Loucy (cell line): ENCODE data around the gene DNAAF8.

Experiments used
- H2AFZ ChIP-seq: fragments of 200-600 bp; sonication (generic); 2 replicates; pipeline ENCODE4 v1.6.0; 2016; ENCODE audit warnings: antibody characterized with exemption, mild to moderate bottlenecking, low read length, moderate library complexity
- H3F3A ChIP-seq: fragments of 200-600 bp; 2 replicates; pipeline ENCODE4 v1.6.0; 2016; ENCODE audit warnings: antibody characterized with exemption, low read depth, mild to moderate bottlenecking
- H3K27me3 ChIP-seq: fragments of 200-600 bp; sonication (generic); 2 replicates; pipeline ENCODE4 v1.6.1; 2014; ENCODE audit warnings: low read length, mild to moderate bottlenecking; ENCODE audit not compliant: insufficient read depth, poor library complexity, severe bottlenecking
- H3K36me3 ChIP-seq: fragments of 200-600 bp; sonication (generic); 2 replicates; pipeline ENCODE4 v1.6.1; 2016; ENCODE audit warnings: low read length; ENCODE audit not compliant: insufficient read depth
- H3K4me1 ChIP-seq: fragments of 200-600 bp; sonication (generic); 2 replicates; pipeline ENCODE4 v1.5.1; 2014; ENCODE audit warnings: low read length, mild to moderate bottlenecking; ENCODE audit not compliant: insufficient read depth, poor library complexity, severe bottlenecking
- H3K4me2 ChIP-seq: fragments of 200-600 bp; sonication (generic); 2 replicates; pipeline ENCODE4 v1.6.0; 2014; ENCODE audit warnings: antibody characterized with exemption, low read length, low read depth, mild to moderate bottlenecking; ENCODE audit not compliant: poor library complexity, severe bottlenecking
- H3K4me3 ChIP-seq: fragments of 200-600 bp; sonication (generic); 2 replicates; pipeline ENCODE4 v1.5.1; 2014; ENCODE audit warnings: low read length, mild to moderate bottlenecking, mixed read lengths; ENCODE audit not compliant: poor library complexity, severe bottlenecking
- H3K79me2 ChIP-seq: fragments of 200-600 bp; sonication (generic); 2 replicates; pipeline ENCODE4 v1.6.1; 2014; ENCODE audit warnings: low read length; ENCODE audit not compliant: insufficient read depth
- H3K9ac ChIP-seq: fragments of 200-600 bp; sonication (generic); 2 replicates; pipeline ENCODE4 v1.6.0; 2014; ENCODE audit warnings: mild to moderate bottlenecking, low read depth, low read length, moderate library complexity; ENCODE audit not compliant: poor library complexity, severe bottlenecking
- H3K9me2 ChIP-seq: fragments of 200-600 bp; sonication (generic); replicated peaks from 2 replicates; pipeline ENCODE4 v1.6.1; 2016; ENCODE audit warnings: low read depth, low read length, mixed read lengths
- H3K9me3 ChIP-seq: fragments of 200-600 bp; sonication (generic); 2 replicates; pipeline ENCODE4 v1.6.1; 2014; ENCODE audit warnings: mild to moderate bottlenecking, antibody characterized with exemption, low read length, low read depth; ENCODE audit not compliant: insufficient read depth
- H4K20me1 ChIP-seq: fragments of 200-600 bp; sonication (generic); 2 replicates; pipeline ENCODE4 v1.6.0; 2014; ENCODE audit warnings: antibody characterized with exemption, low read length, mild to moderate bottlenecking; ENCODE audit not compliant: insufficient read depth, poor library complexity, severe bottlenecking
- CTCF ChIP-seq: fragments of 200-600 bp; sonication (generic); conservative IDR thresholded peaks from 2 replicates; pipeline ENCODE4 v1.5.1; 2014; ENCODE audit warnings: mild to moderate bottlenecking, antibody characterized with exemption, low read length
- EZH2phosphoT487 ChIP-seq: fragments of 200-600 bp; IDR thresholded peaks from 2 replicates; pipeline ENCODE4 v1.6.1; 2018; ENCODE audit warnings: antibody characterized with exemption, mild to moderate bottlenecking, moderate library complexity, borderline replicate concordance

The DNAAF8 gene

GRCh38 chr16:4687946-4688673 lies 46.2 kb upstream of the DNAAF8 start:
- Histone ChIP-seq H3K9me2 (no peaks in the 10 kb centered on the region), H3K27me3 (no peaks in the 10 kb centered on the region), H4K20me1 (no peaks in the 10 kb centered on the region), H2AFZ (no peak overlapping the region), H3K79me2 (no peaks in the 10 kb centered on the region), H3K9ac (no peak overlapping the region), H3F3A (no peaks in the 10 kb centered on the region), H3K4me2 (no peak overlapping the region), H3K4me3 (no peak overlapping the region), H3K4me1 (no peaks in the 10 kb centered on the region), H3K9me3 (no peaks in the 10 kb centered on the region), H3K36me3 (no peaks in the 10 kb centered on the region)
- no peak for TF ChIP-seq EZH2phosphoT487
- no peak for TF ChIP-seq CTCF

DNA sequence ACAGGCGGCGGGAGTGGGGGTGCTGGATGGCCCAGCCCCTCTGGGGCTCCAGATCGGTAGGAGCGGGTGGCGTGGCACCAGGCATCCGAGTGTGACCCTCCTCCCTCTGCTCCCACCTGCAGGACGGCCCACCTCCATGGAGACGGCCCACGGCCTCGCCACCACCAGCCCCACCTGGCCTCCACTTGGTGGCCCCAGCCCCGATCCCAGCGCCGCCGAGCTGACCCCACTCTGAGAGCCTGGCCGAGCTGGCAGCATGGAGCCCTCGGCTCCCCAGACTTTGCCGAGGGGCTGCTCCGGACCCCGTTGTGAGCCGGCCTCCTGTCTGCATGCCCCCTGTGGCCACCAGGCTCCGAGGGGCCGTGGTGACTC lies 45.7 kb upstream of the DNAAF8 start:
- Histone ChIP-seq H3K9me3 (no peaks in the 10 kb centered on the region), H3K79me2 (no peaks in the 10 kb centered on the region), H3K4me2 (no peak overlapping the region), H3K4me3 (no peak overlapping the region), H3F3A (no peaks in the 10 kb centered on the region), H3K9me2 (no peaks in the 10 kb centered on the region), H3K36me3 (no peaks in the 10 kb centered on the region), H3K9ac (no peak overlapping the region), H3K27me3 (no peaks in the 10 kb centered on the region), H4K20me1 (no peaks in the 10 kb centered on the region), H2AFZ (no peak overlapping the region), H3K4me1 (no peaks in the 10 kb centered on the region)
- TF ChIP-seq EZH2phosphoT487 (no peak), CTCF (no peak)

DNA sequence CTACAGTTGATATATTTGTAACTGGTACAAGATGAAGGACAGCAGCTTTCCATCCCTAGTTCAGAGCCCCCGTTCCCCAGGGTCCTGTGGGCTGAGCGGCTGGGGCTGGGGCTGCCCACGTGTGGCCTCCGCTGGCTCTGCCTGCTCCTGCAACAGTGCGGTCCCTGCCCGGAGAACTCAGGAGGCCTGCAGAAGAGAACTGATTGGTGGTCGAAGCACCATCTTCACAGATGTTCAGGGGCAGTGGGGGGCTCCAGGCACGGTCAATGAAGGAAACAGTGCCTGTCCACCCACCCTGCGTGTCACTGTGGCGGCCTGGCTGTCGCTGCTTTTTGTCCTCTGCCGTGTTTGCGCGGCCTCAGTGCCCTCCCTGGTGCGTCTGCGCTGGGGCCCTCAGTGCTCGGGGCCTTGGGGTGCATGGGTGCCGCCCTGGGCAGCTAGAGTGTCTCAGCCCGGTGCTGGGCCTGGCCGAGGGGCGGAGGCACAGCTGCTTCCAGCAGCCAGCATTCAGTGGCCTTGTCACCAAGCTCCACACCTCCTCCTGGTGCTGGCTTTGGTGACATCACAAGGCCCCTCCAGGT lies 45.2 kb upstream of the DNAAF8 start:
- H3K36me3 ChIP-seq: no peaks in the 10 kb centered on the region
- no peaks in the 10 kb centered on the region for H3K4me1 ChIP-seq
- no peaks in the 10 kb centered on the region for H3K9me2 ChIP-seq
- no peak overlapping the region for H2AFZ ChIP-seq
- TF ChIP-seq CTCF (no peak), EZH2phosphoT487 (no peak)
- no peak overlapping the region for H3K4me2 ChIP-seq
- no peaks in the 10 kb centered on the region for H3K27me3 ChIP-seq
- H3K9me3 ChIP-seq: no peaks in the 10 kb centered on the region
- no peak overlapping the region for H3K9ac ChIP-seq
- no peaks in the 10 kb centered on the region for H3F3A ChIP-seq
- H4K20me1 ChIP-seq: no peaks in the 10 kb centered on the region
- no peaks in the 10 kb centered on the region for H3K79me2 ChIP-seq
- no peak overlapping the region for H3K4me3 ChIP-seq
